HL-60 (cell line): Measurements from ENCODE around the gene DGUOK.
A peak's percentile ranks its signal among the peaks of the same experiment; 100 is the strongest.

Source experiments
- DNase-seq, 2 experiments: peaks; one replicate each; pipeline ENCODE4 v3.0.0-alpha.2; 2010 to 2020; ENCODE audit warnings: low read depth in 1 of 2, low spot score in 1 of 2
- H3K27ac ChIP-seq: fragments of 250-450 bp; sonication (Bioruptor Pico); replicated peaks from 2 replicates; pipeline ENCODE4 v1.5.1; 2020; ENCODE audit warnings: mild to moderate bottlenecking, moderate library complexity
- H3K27me3 ChIP-seq: fragments of 250-450 bp; sonication (Bioruptor Pico); 2 replicates; pipeline ENCODE4 v1.5.1; 2021; ENCODE audit warnings: mild to moderate bottlenecking, moderate library complexity; ENCODE audit not compliant: insufficient read depth, poor library complexity, severe bottlenecking
- H3K4me3 ChIP-seq: replicated peaks from 2 replicates; pipeline ENCODE4 v1.5.1; 2011; ENCODE audit warnings: mild to moderate bottlenecking, control low read depth, low read length; ENCODE audit not compliant: insufficient read depth
- GABPA ChIP-seq: IDR thresholded peaks from 2 replicates; pipeline ENCODE4 v1.6.1; 2012; ENCODE audit warnings: low read depth
- POLR2AphosphoS5 ChIP-seq: IDR thresholded peaks from 2 replicates; pipeline ENCODE4 v1.6.1; 2012; ENCODE audit warnings: low read depth
- REST ChIP-seq: IDR thresholded peaks from 2 replicates; pipeline ENCODE4 v1.6.1; 2012; ENCODE audit warnings: low read depth; ENCODE audit not compliant: insufficient replicate concordance
- SPI1 ChIP-seq: IDR thresholded peaks from 2 replicates; pipeline ENCODE4 v1.6.1; 2012; ENCODE audit warnings: low read depth, mild to moderate bottlenecking, borderline replicate concordance
- TF ChIP-seq, protein P1 (sequence below): IDR thresholded peaks from one replicate; pipeline ENCODE4 v1.5.1; 2011; ENCODE audit warnings: low read length, control low read depth, inconsistent platforms; ENCODE audit not compliant: insufficient read depth

DGUOK gene

DNA sequence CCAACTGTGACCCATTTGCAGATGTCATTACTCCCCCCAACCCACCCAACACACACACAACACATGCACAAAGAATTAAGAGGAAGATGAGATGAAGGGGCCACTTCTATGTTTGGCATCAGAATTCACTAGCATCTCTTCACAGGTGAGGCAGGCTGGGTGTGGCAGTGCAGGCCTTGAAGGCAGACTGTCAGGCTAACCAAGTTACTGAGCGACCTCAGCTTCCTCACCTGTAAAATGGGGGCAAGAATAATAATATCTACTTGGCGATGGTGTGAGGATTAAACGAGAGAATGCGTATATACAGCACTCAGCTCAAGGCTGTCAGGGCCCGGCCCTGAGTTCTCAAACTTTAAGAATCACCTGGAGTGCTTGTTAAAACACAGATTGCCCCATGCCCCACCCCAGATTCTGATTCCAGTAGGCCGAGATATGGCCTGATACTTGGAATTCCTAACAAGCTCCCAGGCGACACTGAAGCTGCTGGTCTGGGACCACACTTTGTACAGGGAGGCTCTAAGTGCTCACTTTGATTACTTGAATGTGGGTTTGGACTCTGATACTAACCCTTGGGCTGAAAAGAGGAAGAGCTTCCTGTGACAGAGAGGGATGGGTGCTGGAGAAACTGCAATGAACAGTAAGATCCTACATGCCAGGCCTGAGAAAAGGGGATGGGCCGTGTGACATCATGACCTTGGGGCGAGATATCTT is 32.8 kb upstream of the DGUOK start:
- Histone ChIP-seq H3K4me3 (no peak overlapping the region), H3K27me3 (no peaks in the 10 kb centered on the region), H3K27ac (no peak overlapping the region)
- DNase-seq = no peak
- TF ChIP-seq, protein P1, sequence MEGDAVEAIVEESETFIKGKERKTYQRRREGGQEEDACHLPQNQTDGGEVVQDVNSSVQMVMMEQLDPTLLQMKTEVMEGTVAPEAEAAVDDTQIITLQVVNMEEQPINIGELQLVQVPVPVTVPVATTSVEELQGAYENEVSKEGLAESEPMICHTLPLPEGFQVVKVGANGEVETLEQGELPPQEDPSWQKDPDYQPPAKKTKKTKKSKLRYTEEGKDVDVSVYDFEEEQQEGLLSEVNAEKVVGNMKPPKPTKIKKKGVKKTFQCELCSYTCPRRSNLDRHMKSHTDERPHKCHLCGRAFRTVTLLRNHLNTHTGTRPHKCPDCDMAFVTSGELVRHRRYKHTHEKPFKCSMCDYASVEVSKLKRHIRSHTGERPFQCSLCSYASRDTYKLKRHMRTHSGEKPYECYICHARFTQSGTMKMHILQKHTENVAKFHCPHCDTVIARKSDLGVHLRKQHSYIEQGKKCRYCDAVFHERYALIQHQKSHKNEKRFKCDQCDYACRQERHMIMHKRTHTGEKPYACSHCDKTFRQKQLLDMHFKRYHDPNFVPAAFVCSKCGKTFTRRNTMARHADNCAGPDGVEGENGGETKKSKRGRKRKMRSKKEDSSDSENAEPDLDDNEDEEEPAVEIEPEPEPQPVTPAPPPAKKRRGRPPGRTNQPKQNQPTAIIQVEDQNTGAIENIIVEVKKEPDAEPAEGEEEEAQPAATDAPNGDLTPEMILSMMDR = no peak
- TF ChIP-seq SPI1 = peak; percentile 71; the same call in 1 of the 2 replicates

DNA sequence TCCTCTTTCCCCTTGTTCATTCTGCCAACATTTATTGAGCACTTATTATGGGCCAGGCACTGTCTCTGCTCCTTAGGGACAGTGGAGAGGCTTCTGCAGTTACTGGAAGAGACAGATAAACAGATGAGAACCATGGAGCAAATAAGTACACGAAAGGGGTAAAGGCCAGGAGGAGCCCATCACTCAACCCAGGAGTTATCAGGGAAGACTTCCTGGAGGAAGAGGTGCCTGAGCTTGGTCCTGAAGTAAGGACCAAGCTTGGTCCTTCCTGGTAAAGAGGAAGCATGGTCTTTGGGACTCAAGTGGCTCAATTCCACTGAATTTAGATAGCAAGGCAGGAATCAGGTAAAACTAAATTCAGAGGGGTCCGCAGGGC is 32.2 kb upstream of the DGUOK start:
- TF ChIP-seq REST = no peak
- TF ChIP-seq GABPA = no peak
- TF ChIP-seq POLR2AphosphoS5 = no peak
- TF ChIP-seq, protein P1 = no peak
- TF ChIP-seq SPI1 = no peak
- no peak overlapping the region for H3K4me3 ChIP-seq
- H3K27ac ChIP-seq = no peak overlapping the region
- no peaks in the 10 kb centered on the region for H3K27me3 ChIP-seq
- DNase-seq = no peak

- Histone ChIP-seq H3K27ac (no peak overlapping the region), H3K27me3 (no peaks in the 10 kb centered on the region), H3K4me3 (no peak overlapping the region)
- no peak for DNase-seq
- TF ChIP-seq POLR2AphosphoS5 (no peak), SPI1 (no peak), REST (no peak), GABPA (no peak)
- TF ChIP-seq, protein P1 = no peak
These were observed 31.8 kb upstream of the DGUOK start for GRCh38 chr2:73894877-73895276.

DNA sequence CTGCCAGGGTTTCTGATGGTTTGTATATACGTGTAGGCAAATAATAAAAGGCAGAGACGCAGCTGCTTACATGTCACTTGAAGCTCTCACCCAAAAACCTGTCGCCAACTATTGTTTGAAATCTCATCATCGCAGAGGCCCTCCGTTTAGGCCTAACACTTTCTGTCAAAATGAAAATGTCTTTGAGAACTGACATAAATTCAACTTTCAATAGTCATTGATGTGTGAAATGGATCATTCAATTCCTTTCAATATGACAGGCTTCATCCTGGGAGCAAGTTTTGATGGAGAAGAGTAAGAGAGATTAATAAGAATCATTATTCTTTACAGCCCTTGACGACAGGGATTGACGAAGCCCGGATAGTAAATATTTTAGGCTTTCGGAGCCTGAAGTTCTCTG is 31.2 kb upstream of the DGUOK start:
- H3K27ac ChIP-seq = no peak overlapping the region
- no peak for TF ChIP-seq SPI1
- no peak for TF ChIP-seq GABPA
- TF ChIP-seq, protein P1 = no peak
- no peak for TF ChIP-seq REST
- no peak for TF ChIP-seq POLR2AphosphoS5
- no peak overlapping the region for H3K4me3 ChIP-seq
- DNase-seq = no peak
- no peaks in the 10 kb centered on the region for H3K27me3 ChIP-seq
